ENCODE results near the gene MOK.
"Not testable (repeated sequence)": the region's sequence is repeated elsewhere in the genome, so short reads cannot be mapped to it uniquely, and the experiment has no call there.

The MOK gene

GRCh38 chr14:102246071-102246470, 58.9 kb downstream of the MOK start:
- DNase-seq = no peak

GRCh38 chr14:102243795-102244194, 61.2 kb downstream of the MOK start:
- DNase-seq = not testable (repeated sequence)

- no peak for DNase-seq
These were observed 63.8 kb downstream of the MOK start for GRCh38 chr14:102241147-102241546.

GRCh38 chr14:102240481-102240880, 64.5 kb downstream of the MOK start:
- DNase-seq = not testable (repeated sequence)

- DNase-seq = no peak
These were observed 65.7 kb downstream of the MOK start for GRCh38 chr14:102239231-102239630.

- no peak for DNase-seq
These were observed 66.2 kb downstream of the MOK start for GRCh38 chr14:102238766-102239165.

GRCh38 chr14:102238131-102238530, 66.8 kb downstream of the MOK start:
- no peak for DNase-seq

GRCh38 chr14:102236026-102236425, 68.9 kb downstream of the MOK start:
- no peak for DNase-seq

- peak; percentile 96 for DNase-seq
These were observed 69.6 kb downstream of the MOK start for GRCh38 chr14:102235275-102235897.

- DNase-seq = peak; percentile 56
These were observed 70.4 kb downstream of the MOK start for GRCh38 chr14:102234331-102235264.

GRCh38 chr14:102233081-102233480, 71.9 kb downstream of the MOK start:
- no peak for DNase-seq

- DNase-seq = no peak
These were observed 72.7 kb downstream of the MOK start for GRCh38 chr14:102232348-102232625.

- no peak for DNase-seq
These were observed 73.3 kb downstream of the MOK start for GRCh38 chr14:102231476-102232347.

GRCh38 chr14:102230481-102231210, 74.3 kb downstream of the MOK start:
- no peak for DNase-seq

- no peak for DNase-seq
These were observed 75.2 kb downstream of the MOK start for GRCh38 chr14:102229739-102230092.

GRCh38 chr14:102229071-102229738, 75.8 kb downstream of the MOK start:
- DNase-seq = no peak

GRCh38 chr14:102227184-102227964, 77.6 kb downstream of the MOK start:
- no peak for DNase-seq

- no peak for DNase-seq
These were observed 78.4 kb downstream of the MOK start for GRCh38 chr14:102226356-102227125.

- DNase-seq = no peak
These were observed 79.0 kb downstream of the MOK start for GRCh38 chr14:102225936-102226335.

- DNase-seq = no peak
These were observed 79.6 kb downstream of the MOK start for GRCh38 chr14:102225386-102225785.

GRCh38 chr14:102223682-102224081, 81.3 kb downstream of the MOK start:
- no peak for DNase-seq
